Uterus (tissue), 4 donors: ENCODE data around the gene SPATS2L. TPM values are rescaled to one million over a fixed set of nuclear protein-coding genes. Genes with fewer than 3 reads are reported as not detected.
A peak's percentile ranks its signal among the peaks of the same experiment; 100 is the strongest.

ENCODE experiments used
- DNase-seq, 2 donors: peaks; one replicate each; pipeline ENCODE4 v3.0.0-alpha.2; 2019 to 2020
- H3K27ac ChIP-seq, 2 donors: fragments of 200-600 bp; sonication (generic); 1 replicate in 1 of 2; 2 replicates in 1 of 2; pipeline ENCODE4 v1.5.1; 2016 to 2018
- H3K27me3 ChIP-seq, 2 donors: fragments of 200-600 bp; sonication (generic); one replicate each; pipeline ENCODE4 v1.5.1; 2018 to 2019; ENCODE audit warnings: control low read depth in 1 of 2
- H3K36me3 ChIP-seq, 2 donors: fragments of 200-600 bp; sonication (generic); one replicate each; pipeline ENCODE4 v1.5.1; 2019; ENCODE audit warnings: control low read depth in 1 of 2
- H3K4me1 ChIP-seq, 2 donors: fragments of 200-600 bp; sonication (generic); one replicate each; pipeline ENCODE4 v1.5.1; 2018 to 2019; ENCODE audit warnings: control low read depth in 1 of 2
- H3K4me3 ChIP-seq, 2 donors: fragments of 200-600 bp; sonication (generic); 1 replicate in 1 of 2; 2 replicates in 1 of 2; pipeline ENCODE4 v1.5.1; 2018 to 2019; ENCODE audit warnings: mild to moderate bottlenecking in 1 of 2
- H3K9me3 ChIP-seq, 2 donors: fragments of 200-600 bp; sonication (generic); one replicate each; pipeline ENCODE4 v1.5.1; 2019; ENCODE audit warnings: control low read depth in 1 of 2
- CTCF ChIP-seq, 4 experiments: fragments of 200-600 bp in 2 of 4; fragments of 450-650 bp in 2 of 4; sonication (generic) in 2 of 4; IDR thresholded peaks; one replicate each; pipeline ENCODE4 v1.5.1; 2016 to 2019; ENCODE audit warnings: antibody characterized with exemption in 4 of 4, mild to moderate bottlenecking in 2 of 4, moderate library complexity in 1 of 4
- POLR2A ChIP-seq, 2 donors: fragments of 450-650 bp; IDR thresholded peaks; one replicate each; pipeline ENCODE4 v1.6.1; 2016; ENCODE audit warnings: antibody characterized with exemption in 2 of 2, mild to moderate bottlenecking in 1 of 2, moderate library complexity in 1 of 2
- intact Hi-C: fragments of 100-400 bp; cut with DNase I; formaldehyde crosslinking; loops from one replicate; pipeline ENCODE4 v1.15.1; 2023; ENCODE audit warnings: low total_unique reads
- total RNA-seq, 4 donors: library from RNA; depleted of rRNA in 3 of 4; stranded (reverse); fragments of >200 nt in 3 of 4; gene quantifications; one replicate each; pipeline versions ENCODE4 v1.1.0 to v1.2.4, GENCODE V29; 2014 to 2023
- donor health status: DM: yes; HTN: yes; CAD: no.

The SPATS2L gene
- total RNA-seq, 4 donors from 2014 or later, result 20.6 to 99.3 (median 73.1) TPM

- no peak overlapping the region for H3K27ac ChIP-seq
- no peaks in the 10 kb centered on the region for H3K4me1 ChIP-seq
- H3K27me3 ChIP-seq, result no peaks in the 10 kb centered on the region
- no peaks in the 10 kb centered on the region for H3K9me3 ChIP-seq
- H3K4me3 ChIP-seq, result no peak overlapping the region
- DNase-seq, result no peak
- no peak for TF ChIP-seq CTCF (IDR thresholded peaks at IDR 0.05)
- TF ChIP-seq POLR2A (IDR thresholded peaks at IDR 0.05), result no peak
- no peaks in the 10 kb centered on the region for H3K36me3 ChIP-seq
- intact Hi-C loops, result no loop called here
Measured at GRCh38 chr2:200438846-200439245, 132.4 kb downstream of the SPATS2L start.

GRCh38 chr2:200439981-200440380 lies 133.5 kb downstream of the SPATS2L start:
- no peaks in the 10 kb centered on the region for H3K36me3 ChIP-seq
- TF ChIP-seq POLR2A (IDR thresholded peaks at IDR 0.05) (no peak), CTCF (IDR thresholded peaks at IDR 0.05) (no peak)
- DNase-seq, result no peak
- no peaks in the 10 kb centered on the region for H3K27me3 ChIP-seq
- no peaks in the 10 kb centered on the region for H3K4me1 ChIP-seq
- no peak overlapping the region for H3K4me3 ChIP-seq
- H3K9me3 ChIP-seq, result no peaks in the 10 kb centered on the region
- H3K27ac ChIP-seq, result no peak overlapping the region
- intact Hi-C loops, result no loop called here

GRCh38 chr2:200442471-200442870 lies 136.0 kb downstream of the SPATS2L start:
- peak overlapping the region in 1 of 2 donors; percentile 6 for H3K27ac ChIP-seq
- no peak for DNase-seq
- H3K4me1 ChIP-seq, result no peaks in the 10 kb centered on the region
- H3K27me3 ChIP-seq, result no peaks in the 10 kb centered on the region
- H3K4me3 ChIP-seq, result no peak overlapping the region
- H3K36me3 ChIP-seq, result no peaks in the 10 kb centered on the region
- TF ChIP-seq CTCF (IDR thresholded peaks at IDR 0.05) (no peak), POLR2A (IDR thresholded peaks at IDR 0.05) (no peak)
- intact Hi-C loops, result no loop called here
- H3K9me3 ChIP-seq, result no peaks in the 10 kb centered on the region

GRCh38 chr2:200443376-200443775 lies 136.9 kb downstream of the SPATS2L start:
- H3K36me3 ChIP-seq, result no peaks in the 10 kb centered on the region
- no peak overlapping the region for H3K4me3 ChIP-seq
- peak overlapping the region in 1 of 2 donors; percentile 14 for H3K27ac ChIP-seq
- H3K27me3 ChIP-seq, result no peaks in the 10 kb centered on the region
- intact Hi-C loops, result no loop called here
- no peaks in the 10 kb centered on the region for H3K9me3 ChIP-seq
- TF ChIP-seq POLR2A (IDR thresholded peaks at IDR 0.05), result no peak
- no peak for DNase-seq
- no peaks in the 10 kb centered on the region for H3K4me1 ChIP-seq

- intact Hi-C loops, result no loop called here
- Histone ChIP-seq H3K4me3 (no peak overlapping the region), H3K4me1 (no peaks in the 10 kb centered on the region), H3K27me3 (no peaks in the 10 kb centered on the region), H3K27ac (peak overlapping the region in 1 of 2 donors; percentile 5), H3K36me3 (no peaks in the 10 kb centered on the region), H3K9me3 (no peaks in the 10 kb centered on the region)
- no peak for DNase-seq
- TF ChIP-seq POLR2A (IDR thresholded peaks at IDR 0.05) (no peak), CTCF (IDR thresholded peaks at IDR 0.05) (no peak)
Measured at GRCh38 chr2:200443916-200444315, 137.4 kb downstream of the SPATS2L start.

- DNase-seq, result no peak
- Histone ChIP-seq H3K36me3 (no peaks in the 10 kb centered on the region), H3K9me3 (no peaks in the 10 kb centered on the region), H3K4me3 (no peak overlapping the region), H3K4me1 (no peaks in the 10 kb centered on the region), H3K27ac (no peak overlapping the region), H3K27me3 (no peaks in the 10 kb centered on the region)
- intact Hi-C loops, result no loop called here
- TF ChIP-seq CTCF (IDR thresholded peaks at IDR 0.05) (no peak), POLR2A (IDR thresholded peaks at IDR 0.05) (no peak)
Measured at GRCh38 chr2:200444530-200444929, 138.0 kb downstream of the SPATS2L start.
